ENCODE data around the gene SASH3. TPM values are rescaled to one million over a fixed set of nuclear protein-coding genes. Genes with fewer than 3 reads are reported as not detected.

The SASH3 gene
- total RNA-seq, 2 experiments from 2014 or later = 126 to 133 TPM

DNA sequence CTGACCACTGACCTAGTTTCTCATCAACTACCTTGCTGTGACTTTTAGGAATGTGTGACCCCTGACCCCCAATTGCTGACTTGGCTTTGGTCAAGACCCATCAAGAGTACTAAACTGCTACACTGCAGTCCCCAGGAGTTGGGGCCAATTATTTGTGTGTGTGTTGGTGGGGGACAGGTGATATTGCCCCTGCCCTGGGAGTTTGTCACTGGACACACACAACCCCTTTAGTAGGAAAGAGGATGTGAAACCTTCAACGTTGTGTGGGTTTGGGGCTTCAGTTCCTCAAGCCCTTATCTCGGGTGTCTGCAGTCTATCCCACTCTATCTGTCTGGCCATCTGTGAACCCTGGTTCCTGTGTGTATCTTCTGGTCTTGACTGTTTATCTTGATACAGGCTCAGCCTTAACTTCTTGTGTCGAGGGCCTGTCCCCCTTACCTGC lies 6.5 kb downstream of the SASH3 start:
- CTCF ChIA-PET = no interaction called here
- peak overlapping the region; percentile 43 for H3K4me3 Mint-ChIP-seq

GRCh38 chrX:129787336-129788055 lies 7.7 kb downstream of the SASH3 start:
- CTCF ChIA-PET = interaction anchor here (0.8 kb wide), 1 partner anchor 28 kb away, joined by 3 read pairs; no protein-coding TSS in a partner anchor
- Mint-ChIP-seq H3K4me3 (peak overlapping the region; percentile 16), H3K36me3 (peaks cover 55% of the 10 kb centered on the region), H3K27ac (peak overlapping the region; percentile 80), H3K27me3 (no peaks in the 10 kb centered on the region), H3K4me1 (ENCODE audit: low read depth) (peaks cover 43% of the 10 kb centered on the region), H3K9me3 (no peaks in the 10 kb centered on the region)
- DNase-seq = no peak
- intact Hi-C loops (cut with micrococcal nuclease) = no loop called here
- POLR2A ChIA-PET = interaction anchor here (1.0 to 1.1 kb wide), 2 partner anchors 10 to 15 kb away, joined by 3 to 5 read pairs; no protein-coding TSS in a partner anchor

More for the DNA sequence above, 6.5 kb downstream of the SASH3 start:
- Mint-ChIP-seq H3K27me3 (no peaks in the 10 kb centered on the region), H3K9me3 (no peaks in the 10 kb centered on the region), H3K36me3 (peaks cover 66% of the 10 kb centered on the region), H3K27ac (peak overlapping the region; percentile 84), H3K4me1 (ENCODE audit: low read depth) (peaks cover 43% of the 10 kb centered on the region)
- no peak for DNase-seq
- POLR2A ChIA-PET = interaction anchor here (1.5 kb wide), 1 partner anchor 14 kb away, joined by 3 read pairs; no protein-coding TSS in a partner anchor
- intact Hi-C loops (cut with micrococcal nuclease) = no loop called here

DNA sequence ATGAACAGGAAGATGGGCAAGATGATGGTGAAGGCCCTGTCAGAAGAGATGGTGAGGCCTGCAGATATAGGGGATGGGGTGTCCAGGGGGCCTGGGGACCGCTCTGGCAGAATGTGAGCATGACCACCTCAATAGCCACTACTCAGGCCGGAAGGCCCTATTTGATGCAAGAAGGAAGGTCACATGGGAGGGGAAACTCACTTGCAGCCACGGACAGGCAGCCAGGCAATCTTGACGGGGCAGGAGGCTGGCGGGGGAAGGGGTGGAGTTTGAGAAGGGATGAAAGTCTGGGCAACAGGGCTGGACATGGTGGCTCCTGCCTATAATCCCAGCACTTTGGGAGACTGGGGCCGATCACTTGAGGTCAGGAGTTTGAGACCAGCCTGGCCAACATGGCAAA lies 8.8 kb downstream of the SASH3 start:
- CTCF ChIA-PET = no interaction called here
- no peak for DNase-seq
- peaks cover 53% of the 10 kb centered on the region for H3K36me3 Mint-ChIP-seq

GRCh38 chrX:129790146-129790545 lies 10.4 kb downstream of the SASH3 start:
- Mint-ChIP-seq H3K4me3 (no peak overlapping the region), H3K4me1 (ENCODE audit: low read depth) (peaks cover 23% of the 10 kb centered on the region), H3K9me3 (no peaks in the 10 kb centered on the region), H3K36me3 (peaks cover 46% of the 10 kb centered on the region), H3K27me3 (no peaks in the 10 kb centered on the region), H3K27ac (peak overlapping the region; percentile 66)
- CTCF ChIA-PET = no interaction called here
- intact Hi-C loops (cut with micrococcal nuclease) = no loop called here
- POLR2A ChIA-PET = interaction anchor here (1.0 kb wide), 1 partner anchor 9 kb away, joined by 3 read pairs; no protein-coding TSS in a partner anchor
- DNase-seq = no peak

More for the DNA sequence above, 8.8 kb downstream of the SASH3 start:
- H3K4me3 Mint-ChIP-seq = no peak overlapping the region
- H3K27ac Mint-ChIP-seq = peak overlapping the region; percentile 23
- H3K27me3 Mint-ChIP-seq = no peaks in the 10 kb centered on the region
- intact Hi-C loops (cut with micrococcal nuclease) = no loop called here
- POLR2A ChIA-PET = interaction anchor here (1.5 kb wide), 1 partner anchor 9 kb away, joined by 3 read pairs; the partner anchor contains the start of gene SASH3
- peaks cover 35% of the 10 kb centered on the region for H3K4me1 Mint-ChIP-seq (ENCODE audit: low read depth)
- no peaks in the 10 kb centered on the region for H3K9me3 Mint-ChIP-seq

DNA sequence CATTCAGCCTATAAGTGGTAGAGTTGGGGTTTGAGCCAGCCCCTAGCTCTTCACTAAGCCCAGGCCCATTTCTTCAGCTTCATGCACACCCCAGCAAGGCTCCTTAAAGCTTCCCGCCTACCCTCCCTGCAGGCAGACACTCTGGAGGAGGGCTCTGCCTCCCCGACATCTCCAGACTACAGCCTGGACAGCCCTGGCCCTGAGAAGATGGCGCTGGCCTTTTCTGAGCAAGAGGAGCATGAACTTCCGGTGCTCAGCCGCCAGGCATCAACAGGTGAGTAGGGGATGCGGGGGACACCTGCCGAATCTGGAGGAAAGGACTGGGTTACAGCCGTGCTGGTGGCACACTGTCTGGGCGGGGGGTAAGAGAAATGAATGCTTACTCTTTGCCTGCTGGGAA lies 11.1 kb downstream of the SASH3 start:
- no peak overlapping the region for H3K4me3 Mint-ChIP-seq
- ChIA-PET POLR2A (interaction anchor here (1.0 kb wide), 1 partner anchor 9 kb away, joined by 3 read pairs; no protein-coding TSS in a partner anchor), CTCF (no interaction called here)
- DNase-seq = no peak
- no peaks in the 10 kb centered on the region for H3K27me3 Mint-ChIP-seq
- H3K36me3 Mint-ChIP-seq = peaks cover 42% of the 10 kb centered on the region
- H3K27ac Mint-ChIP-seq = peak overlapping the region; percentile 60
- H3K4me1 Mint-ChIP-seq (ENCODE audit: low read depth) = peaks cover 16% of the 10 kb centered on the region
- intact Hi-C loops (cut with micrococcal nuclease) = no loop called here
- no peaks in the 10 kb centered on the region for H3K9me3 Mint-ChIP-seq

GRCh38 chrX:129791336-129791735 lies 11.6 kb downstream of the SASH3 start:
- Mint-ChIP-seq H3K36me3 (peaks cover 38% of the 10 kb centered on the region), H3K27ac (peak overlapping the region; percentile 60), H3K27me3 (no peaks in the 10 kb centered on the region), H3K9me3 (no peaks in the 10 kb centered on the region), H3K4me1 (ENCODE audit: low read depth) (peaks cover 13% of the 10 kb centered on the region), H3K4me3 (no peak overlapping the region)
- DNase-seq = no peak
- ChIA-PET POLR2A (no interaction called here), CTCF (no interaction called here)
- intact Hi-C loops (cut with micrococcal nuclease) = no loop called here

DNA sequence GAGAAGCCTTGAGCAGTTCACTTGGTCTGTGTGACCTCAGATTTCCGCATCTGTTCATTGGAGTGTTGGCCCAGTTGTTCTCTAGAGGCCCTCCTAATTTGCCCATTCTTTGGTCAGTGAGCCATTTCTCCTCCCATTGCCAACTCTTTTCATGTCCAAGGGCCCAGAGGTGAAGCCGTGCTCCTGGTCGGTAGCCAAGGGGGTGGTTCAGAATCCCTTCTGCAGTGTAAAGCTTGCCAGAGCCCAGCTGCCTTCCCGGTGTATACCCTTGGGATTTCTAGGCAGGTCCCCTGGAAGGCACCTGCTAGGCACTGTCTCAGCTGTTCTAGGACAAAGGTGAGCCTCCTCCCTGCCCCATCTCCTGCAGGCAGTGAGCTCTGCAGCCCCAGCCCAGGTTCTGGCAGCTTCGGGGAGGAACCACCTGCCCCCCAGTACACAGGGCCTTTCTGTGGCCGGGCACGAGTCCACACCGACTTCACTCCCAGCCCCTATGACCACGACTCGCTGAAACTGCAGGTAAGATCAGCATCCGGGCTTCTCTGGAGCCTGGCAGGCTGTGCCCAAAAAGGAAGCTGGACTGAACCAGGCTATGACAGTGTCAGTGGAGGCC lies 12.3 kb downstream of the SASH3 start:
- no peaks in the 10 kb centered on the region for H3K27me3 Mint-ChIP-seq
- no peaks in the 10 kb centered on the region for H3K9me3 Mint-ChIP-seq
- peaks cover 36% of the 10 kb centered on the region for H3K36me3 Mint-ChIP-seq
- ChIA-PET POLR2A (interaction anchor here (1.5 kb wide), 1 partner anchor 8 kb away, joined by 3 read pairs; no protein-coding TSS in a partner anchor), CTCF (no interaction called here)
- intact Hi-C loops (cut with micrococcal nuclease) = no loop called here
- H3K27ac Mint-ChIP-seq = no peak overlapping the region
- H3K4me3 Mint-ChIP-seq = no peak overlapping the region
- no peak for DNase-seq
- peaks cover 9% of the 10 kb centered on the region for H3K4me1 Mint-ChIP-seq (ENCODE audit: low read depth)

- POLR2A ChIA-PET = interaction anchor here (1.5 kb wide), 1 partner anchor 9 kb away, joined by 3 read pairs; no protein-coding TSS in a partner anchor
- Mint-ChIP-seq H3K27me3 (no peaks in the 10 kb centered on the region), H3K9me3 (no peaks in the 10 kb centered on the region), H3K4me3 (no peak overlapping the region), H3K4me1 (ENCODE audit: low read depth) (peaks cover 7% of the 10 kb centered on the region), H3K36me3 (peaks cover 31% of the 10 kb centered on the region), H3K27ac (no peak overlapping the region)
- no peak for DNase-seq
- CTCF ChIA-PET = no interaction called here
- intact Hi-C loops (cut with micrococcal nuclease) = no loop called here
Measured at GRCh38 chrX:129792586-129793291, 13.0 kb downstream of the SASH3 start.

DNA sequence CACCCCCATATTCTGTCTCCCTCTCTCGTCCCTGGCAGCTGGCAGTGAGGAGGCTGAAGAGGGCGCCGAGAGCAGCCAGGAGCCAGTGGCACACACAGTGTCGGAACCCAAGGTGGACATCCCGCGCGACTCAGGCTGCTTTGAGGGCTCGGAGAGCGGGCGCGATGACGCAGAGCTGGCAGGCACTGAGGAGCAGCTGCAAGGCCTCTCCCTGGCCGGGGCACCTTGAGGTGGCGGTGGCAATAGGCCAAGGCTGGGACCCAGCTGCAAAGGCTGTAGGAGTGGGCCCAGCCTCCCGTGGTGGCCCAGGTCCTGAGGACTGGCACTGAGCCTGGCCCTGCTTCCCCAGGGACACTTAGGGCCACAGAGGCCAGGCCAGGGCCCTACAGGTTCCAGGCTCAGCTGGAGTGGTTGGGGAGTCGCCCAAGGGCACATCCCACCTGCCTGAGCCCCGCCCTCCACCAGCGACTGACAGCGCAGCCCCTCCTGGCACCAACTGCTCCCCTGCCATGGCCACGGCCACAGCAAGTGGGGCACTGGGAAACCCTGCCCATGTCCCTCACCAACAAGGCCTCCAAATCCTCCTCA lies 13.9 kb downstream of the SASH3 start:
- no peak overlapping the region for H3K4me3 Mint-ChIP-seq
- DNase-seq = no peak
- no peaks in the 10 kb centered on the region for H3K27me3 Mint-ChIP-seq
- ChIA-PET CTCF (no interaction called here), POLR2A (interaction anchor here (1.2 to 1.6 kb wide), 2 partner anchors 11 to 12 kb away, joined by 3 read pairs; no protein-coding TSS in a partner anchor)
- H3K9me3 Mint-ChIP-seq = no peaks in the 10 kb centered on the region
- H3K36me3 Mint-ChIP-seq = peaks cover 30% of the 10 kb centered on the region
- peaks cover 16% of the 10 kb centered on the region for H3K4me1 Mint-ChIP-seq (ENCODE audit: low read depth)
- intact Hi-C loops (cut with micrococcal nuclease) = no loop called here
- no peak overlapping the region for H3K27ac Mint-ChIP-seq

DNA sequence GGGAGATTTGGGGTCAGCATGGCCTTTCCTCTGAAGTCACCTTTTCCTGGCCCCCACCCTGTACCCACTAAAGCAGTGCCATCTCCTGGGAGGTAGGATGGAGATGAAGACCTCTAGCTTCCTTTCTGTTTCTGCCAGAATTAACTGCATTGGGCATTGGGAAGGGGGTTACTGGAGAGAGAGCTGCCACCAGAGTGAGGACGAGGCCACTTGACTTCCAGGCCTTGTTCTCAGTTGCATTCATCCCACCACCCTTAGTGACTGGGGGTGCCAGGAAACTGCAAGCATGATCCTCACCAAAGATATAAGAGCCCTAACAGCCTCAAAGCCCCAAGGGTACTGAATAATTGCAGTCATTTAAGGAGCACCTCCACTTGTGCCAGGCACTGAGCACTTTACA lies 15.8 kb downstream of the SASH3 start:
- ChIA-PET POLR2A (interaction anchor here (1.0 to 1.4 kb wide), 2 partner anchors 12 to 51 kb away, joined by 3 read pairs; no protein-coding TSS in a partner anchor), CTCF (no interaction called here)
- no peak for DNase-seq
- Mint-ChIP-seq H3K36me3 (peaks cover 26% of the 10 kb centered on the region), H3K4me1 (ENCODE audit: low read depth) (peaks cover 24% of the 10 kb centered on the region), H3K27ac (peak overlapping the region; percentile 42), H3K27me3 (no peaks in the 10 kb centered on the region), H3K4me3 (no peak overlapping the region), H3K9me3 (no peaks in the 10 kb centered on the region)
- intact Hi-C loops (cut with micrococcal nuclease) = no loop called here

- POLR2A ChIA-PET = interaction anchor here (0.9 to 1.9 kb wide), 4 partner anchors 14 to 37 kb away, joined by 3 to 8 read pairs (median 4); no protein-coding TSS in a partner anchor
- Mint-ChIP-seq H3K4me3 (no peak overlapping the region), H3K27me3 (no peaks in the 10 kb centered on the region), H3K4me1 (ENCODE audit: low read depth) (peaks cover 24% of the 10 kb centered on the region), H3K9me3 (no peaks in the 10 kb centered on the region), H3K36me3 (peaks cover 23% of the 10 kb centered on the region), H3K27ac (peak overlapping the region; percentile 49)
- no peak for DNase-seq
- intact Hi-C loops (cut with micrococcal nuclease) = no loop called here
- CTCF ChIA-PET = interaction anchor here (1.0 kb wide), 1 partner anchor 109 kb away, joined by 3 read pairs; the partner anchor contains the start of gene UTP14A
Measured at GRCh38 chrX:129797251-129797906, 17.6 kb downstream of the SASH3 start.
